A673 (cell line): ENCODE data around the gene EDEM3. TPM values are rescaled to one million over a fixed set of nuclear protein-coding genes. Genes with fewer than 3 reads are reported as not detected.
A peak's percentile ranks its signal among the peaks of the same experiment; 100 is the strongest.

Source experiments
- BruUV-seq: library from RNA; stranded (reverse); fragments of 400-500 nt; replicated peaks from 2 replicates; lab custom pipeline; 2021; lab: Mats Ljungman, UMichigan
- CTCF ChIA-PET: fragments of 300-600 bp; sonication (Branson Sonifier 250); formaldehyde crosslinking; loops from one replicate; lab custom pipeline; 2022; ENCODE audit warnings: antibody characterized with exemption; lab: Charles Lee
- POLR2A ChIA-PET: fragments of 300-600 bp; sonication (Branson Sonifier 250); formaldehyde crosslinking; loops from one replicate; lab custom pipeline; 2022; ENCODE audit warnings: antibody characterized with exemption; ENCODE audit not compliant: low non-redundant PET; lab: Charles Lee
- DNase-seq: peaks from one replicate; pipeline ENCODE4 v3.0.0-alpha.2; 2015; ENCODE audit warnings: low spot score
- H3K27ac ChIP-seq: fragments of 200-600 bp; sonication (generic); 2 replicates; pipeline ENCODE4 v1.5.1; 2016; ENCODE audit warnings: mixed run types, low read depth, mild to moderate bottlenecking, mixed read lengths, antibody characterized with exemption, low read length; ENCODE audit not compliant: poor library complexity, severe bottlenecking
- H3K27me3 ChIP-seq: fragments of 200-600 bp; sonication (generic); replicated peaks from 2 replicates; pipeline ENCODE4 v1.6.1; 2017; ENCODE audit warnings: mixed run types, low read depth, mild to moderate bottlenecking, mixed read lengths, antibody characterized with exemption, low read length; ENCODE audit not compliant: insufficient read depth, poor library complexity
- H3K36me3 ChIP-seq: fragments of 200-600 bp; sonication (generic); 2 replicates; pipeline ENCODE4 v1.6.1; 2016; ENCODE audit warnings: mixed run types, mild to moderate bottlenecking, mixed read lengths, antibody characterized with exemption, low read length; ENCODE audit not compliant: insufficient read depth, poor library complexity, severe bottlenecking
- H3K4me1 ChIP-seq: fragments of 200-600 bp; sonication (generic); 2 replicates; pipeline ENCODE4 v1.6.1; 2017; ENCODE audit warnings: mixed run types, mild to moderate bottlenecking, mixed read lengths, antibody characterized with exemption, low read length; ENCODE audit not compliant: insufficient read depth, poor library complexity, severe bottlenecking
- H3K4me3 ChIP-seq: fragments of 200-600 bp; sonication (generic); 2 replicates; pipeline ENCODE4 v1.5.1; 2016; ENCODE audit warnings: low read depth, mixed run types, mild to moderate bottlenecking, mixed read lengths, low read length; ENCODE audit not compliant: poor library complexity, severe bottlenecking
- H3K9me3 ChIP-seq: fragments of 200-600 bp; sonication (generic); 2 replicates; pipeline ENCODE4 v1.6.1; 2016; ENCODE audit warnings: mixed run types, low read depth, mild to moderate bottlenecking, mixed read lengths, antibody characterized with exemption, low read length; ENCODE audit not compliant: poor library complexity, severe bottlenecking
- CTCF ChIP-seq: fragments of 300-800, 200-600 bp; sonication (generic); conservative IDR thresholded peaks from 2 replicates; pipeline ENCODE4 v1.5.1; 2017; ENCODE audit warnings: low read depth, mild to moderate bottlenecking, antibody characterized with exemption, low read length, moderate library complexity, mixed read lengths
- EZH2 ChIP-seq: fragments of 200-600 bp; sonication (generic); IDR thresholded peaks from 2 replicates; pipeline ENCODE4 v1.6.1; 2017; ENCODE audit warnings: borderline replicate concordance, low read depth, mild to moderate bottlenecking, mixed read lengths, antibody characterized with exemption, low read length; ENCODE audit not compliant: poor library complexity, severe bottlenecking
- intact Hi-C: fragments of 100-400 bp; cut with micrococcal nuclease; formaldehyde crosslinking; loops from one replicate; pipeline ENCODE4 v1.10.0; 2022; ENCODE audit not compliant: unreplicated experiment
- total RNA-seq: library from RNA; stranded (reverse); gene quantifications from 2 replicates; pipeline ENCODE4 v1.2.3, GENCODE V29; 2021

Gene EDEM3
- total RNA-seq, 1 experiment from 2014 or later: 24.3 TPM

- H3K4me1 ChIP-seq: peaks cover 17% of the 10 kb centered on the region
- H3K27ac ChIP-seq: no peak overlapping the region
- ChIA-PET CTCF (interaction anchor here (0.6 kb wide), 1 partner anchor 449 kb away, joined by 3 read pairs; no protein-coding TSS in a partner anchor), POLR2A (no interaction called here)
- intact Hi-C loops: no loop called here
- TF ChIP-seq CTCF (no peak), EZH2 (no peak)
- peaks cover 9% of the 10 kb centered on the region for H3K27me3 ChIP-seq
- no peaks in the 10 kb centered on the region for H3K36me3 ChIP-seq
- no peak overlapping the region for H3K4me3 ChIP-seq
- DNase-seq: peak; percentile 90
- H3K9me3 ChIP-seq: no peaks in the 10 kb centered on the region
- BruUV-seq: no TSS peak
Observed at GRCh38 chr1:184771190-184771691, 16.6 kb upstream of the EDEM3 start.

GRCh38 chr1:184770181-184770979, 15.7 kb upstream of the EDEM3 start:
- H3K4me3 ChIP-seq: no peak overlapping the region
- H3K9me3 ChIP-seq: no peaks in the 10 kb centered on the region
- ChIA-PET CTCF (no interaction called here), POLR2A (no interaction called here)
- H3K36me3 ChIP-seq: no peaks in the 10 kb centered on the region
- no TSS peak for BruUV-seq
- DNase-seq: peak; percentile 83
- peaks cover 9% of the 10 kb centered on the region for H3K27me3 ChIP-seq
- TF ChIP-seq EZH2 (no peak), CTCF (no peak)
- intact Hi-C loops: no loop called here
- H3K4me1 ChIP-seq: peaks cover 17% of the 10 kb centered on the region
- H3K27ac ChIP-seq: no peak overlapping the region

- H3K27ac ChIP-seq: no peak overlapping the region
- TF ChIP-seq CTCF: no peak
- TF ChIP-seq EZH2: no peak
- DNase-seq: no peak
- H3K4me1 ChIP-seq: peaks cover 17% of the 10 kb centered on the region
- CTCF ChIA-PET: no interaction called here
- POLR2A ChIA-PET: no interaction called here
- no peaks in the 10 kb centered on the region for H3K9me3 ChIP-seq
- H3K36me3 ChIP-seq: no peaks in the 10 kb centered on the region
- peaks cover 9% of the 10 kb centered on the region for H3K27me3 ChIP-seq
- BruUV-seq: no TSS peak
- intact Hi-C loops: no loop called here
- H3K4me3 ChIP-seq: no peak overlapping the region
Observed at GRCh38 chr1:184769241-184769640, 14.6 kb upstream of the EDEM3 start.
